OCI-LY7 (cell line): Measurements from ENCODE around the gene ADGRF3.

ENCODE experiments used
- CTCF ChIP-seq: fragments of 200-600 bp; sonication (generic); conservative IDR thresholded peaks from 2 replicates; pipeline ENCODE4 v1.5.1; 2014; ENCODE audit warnings: mild to moderate bottlenecking, antibody characterized with exemption, low read length, moderate library complexity, mixed read lengths
- EZH2phosphoT487 ChIP-seq: fragments of 200-600 bp; sonication (generic); IDR thresholded peaks from 2 replicates; pipeline ENCODE4 v1.6.1; 2018; ENCODE audit warnings: low read depth, borderline replicate concordance, mild to moderate bottlenecking, mixed run types, antibody characterized with exemption, low read length, moderate library complexity, mixed read lengths

GRCh38 chr2:26384597-26384996, 38.0 kb upstream of the ADGRF3 start:
- TF ChIP-seq CTCF = no peak
- TF ChIP-seq EZH2phosphoT487 = no peak
